Measurements from ENCODE around the gene LYPD6B. TPM values are rescaled to one million over a fixed set of nuclear protein-coding genes. Genes with fewer than 3 reads are reported as not detected.

The LYPD6B gene
- total and polyA plus RNA-seq, 2 donors (not counting 3 experiments of a cell fraction or from before 2014, with no cell fraction given) = not detected

DNA sequence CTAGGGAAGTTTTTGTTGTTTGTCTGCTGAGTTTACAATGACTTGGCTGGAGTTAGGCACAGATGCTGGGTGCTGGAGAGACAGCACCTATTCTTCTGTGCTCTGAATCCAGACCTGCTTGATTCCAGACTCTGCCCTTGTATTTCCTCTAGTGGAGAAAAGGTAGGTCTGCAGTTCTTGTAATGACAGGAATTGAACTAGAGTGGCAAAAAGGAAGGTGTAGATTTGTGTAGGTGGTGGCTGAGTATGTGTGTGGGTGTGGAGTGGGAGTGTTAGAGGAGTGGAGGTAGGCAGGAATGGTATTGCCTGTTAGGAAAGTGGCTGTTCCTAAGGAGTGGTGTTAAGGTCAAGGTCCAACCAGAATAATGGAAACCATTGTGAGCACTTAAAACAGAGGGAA is 220.0 kb downstream of the LYPD6B start:
- no peaks in the 10 kb centered on the region for H3K4me1 ChIP-seq (ENCODE audit: control insufficient read depth, extremely low read depth, insufficient read depth, low read length)
- ChIA-PET CTCF (no interaction called here), POLR2A (no interaction called here)
- no peaks in the 10 kb centered on the region for H3K9me3 ChIP-seq (replicated peaks; ENCODE audit: control insufficient read depth, insufficient read depth, low read length)
- no peak for TF ChIP-seq POLR2AphosphoS5 (IDR thresholded peaks at IDR 0.05; ENCODE audit: insufficient read depth, low read depth, low read length)
- TF ChIP-seq POLR2A (IDR thresholded peaks at IDR 0.05; ENCODE audit: low read depth, low read length) = no peak
- TF ChIP-seq MYC (IDR thresholded peaks at IDR 0.05; ENCODE audit: low read depth, low read length) = no peak
- TF ChIP-seq, protein P1, sequence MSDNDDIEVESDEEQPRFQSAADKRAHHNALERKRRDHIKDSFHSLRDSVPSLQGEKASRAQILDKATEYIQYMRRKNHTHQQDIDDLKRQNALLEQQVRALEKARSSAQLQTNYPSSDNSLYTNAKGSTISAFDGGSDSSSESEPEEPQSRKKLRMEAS (IDR thresholded peaks at IDR 0.05; ENCODE audit: insufficient read depth, insufficient read length) = no peak
- no peak for TF ChIP-seq GATA2 (IDR thresholded peaks at IDR 0.05; ENCODE audit: insufficient read depth, insufficient read length, low read depth, low read length)
- no peak for TF ChIP-seq EZH2 (IDR thresholded peaks at IDR 0.05; ENCODE audit: borderline replicate concordance, low read depth, low read length, severe bottlenecking)
- no peak for TF ChIP-seq FOS (IDR thresholded peaks at IDR 0.05; ENCODE audit: borderline replicate concordance, insufficient read depth, low read length)
- no peak for TF ChIP-seq JUN (IDR thresholded peaks at IDR 0.05; ENCODE audit: borderline replicate concordance, insufficient read depth, insufficient read length, low read depth)
- TF ChIP-seq, protein P2, sequence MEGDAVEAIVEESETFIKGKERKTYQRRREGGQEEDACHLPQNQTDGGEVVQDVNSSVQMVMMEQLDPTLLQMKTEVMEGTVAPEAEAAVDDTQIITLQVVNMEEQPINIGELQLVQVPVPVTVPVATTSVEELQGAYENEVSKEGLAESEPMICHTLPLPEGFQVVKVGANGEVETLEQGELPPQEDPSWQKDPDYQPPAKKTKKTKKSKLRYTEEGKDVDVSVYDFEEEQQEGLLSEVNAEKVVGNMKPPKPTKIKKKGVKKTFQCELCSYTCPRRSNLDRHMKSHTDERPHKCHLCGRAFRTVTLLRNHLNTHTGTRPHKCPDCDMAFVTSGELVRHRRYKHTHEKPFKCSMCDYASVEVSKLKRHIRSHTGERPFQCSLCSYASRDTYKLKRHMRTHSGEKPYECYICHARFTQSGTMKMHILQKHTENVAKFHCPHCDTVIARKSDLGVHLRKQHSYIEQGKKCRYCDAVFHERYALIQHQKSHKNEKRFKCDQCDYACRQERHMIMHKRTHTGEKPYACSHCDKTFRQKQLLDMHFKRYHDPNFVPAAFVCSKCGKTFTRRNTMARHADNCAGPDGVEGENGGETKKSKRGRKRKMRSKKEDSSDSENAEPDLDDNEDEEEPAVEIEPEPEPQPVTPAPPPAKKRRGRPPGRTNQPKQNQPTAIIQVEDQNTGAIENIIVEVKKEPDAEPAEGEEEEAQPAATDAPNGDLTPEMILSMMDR (IDR thresholded peaks at IDR 0.05; ENCODE audit: extremely low read depth in 1 of 2, insufficient read depth in 1 of 2, low read depth in 1 of 2, low read length in 2 of 2) = no peak
- H3K9ac ChIP-seq (replicated peaks; ENCODE audit: extremely low read depth, insufficient read depth, low read length) = no peak overlapping the region
- FAIRE-seq (no peak), DNase-seq (ENCODE audit: low read depth, low spot score) (no peak)
- no peak overlapping the region for H3K4me3 ChIP-seq (replicated peaks in 1 of 3; ENCODE audit: insufficient read depth in 1 of 3, low read depth in 1 of 3, low read length in 3 of 3)
- no peak overlapping the region for H3K27ac ChIP-seq (ENCODE audit: insufficient read depth, low read depth, low read length)
- no peaks in the 10 kb centered on the region for H3K9me1 ChIP-seq (replicated peaks; ENCODE audit: control insufficient read depth, extremely low read depth, insufficient read depth, low read length)
- intact Hi-C loops (cut with micrococcal nuclease) = no loop called here
- no peaks in the 10 kb centered on the region for H4K20me1 ChIP-seq (replicated peaks; ENCODE audit: control insufficient read depth, extremely low read depth, insufficient read depth, low read length)
- no peaks in the 10 kb centered on the region for H3K79me2 ChIP-seq (ENCODE audit: control insufficient read depth, insufficient read depth, low read length)
- no peaks in the 10 kb centered on the region for H3K27me3 ChIP-seq (ENCODE audit: control insufficient read depth in 2 of 2, insufficient read depth in 2 of 2, low read length in 2 of 2)
- H3K36me3 ChIP-seq (ENCODE audit: control insufficient read depth in 2 of 2, extremely low read depth in 1 of 2, insufficient read depth in 2 of 2, low read length in 2 of 2) = no peaks in the 10 kb centered on the region
- no peak overlapping the region for H2AFZ ChIP-seq (ENCODE audit: low read depth, low read length)
- BruUV-seq (replicated peaks) = no TSS peak
- dilution Hi-C loops (cut with MboI; ENCODE audit: extremely low pct_ligation_motif_present, low sequenced_read_pairs) = no loop called here
- H3K4me2 ChIP-seq (ENCODE audit: insufficient read depth, low read length) = no peak overlapping the region

Data from endothelial cell of umbilical vein (primary cell).